ENCODE data around the gene HOXC9.

Gene HOXC9

GRCh38 chr12:53969588-53970259 lies 30.2 kb upstream of the HOXC9 start:
- no peak overlapping the region for H3K27ac ChIP-seq
- no peak overlapping the region for H3K4me3 ChIP-seq (ENCODE audit: low read depth, low read length)

GRCh38 chr12:53970451-53970850 lies 29.5 kb upstream of the HOXC9 start:
- no peak for TF ChIP-seq CTCF (IDR thresholded peaks at IDR 0.05; ENCODE audit: low read depth, low read length)
- Histone ChIP-seq H3K9me3 (ENCODE audit: severe bottlenecking) (no peaks in the 10 kb centered on the region), H3K27ac (no peak overlapping the region), H3K27me3 (ENCODE audit: insufficient read depth, low read depth, severe bottlenecking) (no peaks in the 10 kb centered on the region), H3K36me3 (no peaks in the 10 kb centered on the region), H3K4me3 (ENCODE audit: low read depth, low read length) (no peak overlapping the region)
- DNase-seq: no peak

More at GRCh38 chr12:53969588-53970259, 30.2 kb upstream of the HOXC9 start:
- H3K27me3 ChIP-seq (ENCODE audit: insufficient read depth, low read depth, severe bottlenecking): no peaks in the 10 kb centered on the region
- DNase-seq: no peak
- H3K9me3 ChIP-seq (ENCODE audit: severe bottlenecking): no peaks in the 10 kb centered on the region
- no peaks in the 10 kb centered on the region for H3K36me3 ChIP-seq
- no peak for TF ChIP-seq CTCF (IDR thresholded peaks at IDR 0.05; ENCODE audit: low read depth, low read length)

GRCh38 chr12:53971129-53971528 lies 28.8 kb upstream of the HOXC9 start:
- no peaks in the 10 kb centered on the region for H3K36me3 ChIP-seq
- H3K27me3 ChIP-seq (ENCODE audit: insufficient read depth, low read depth, severe bottlenecking): no peaks in the 10 kb centered on the region
- H3K9me3 ChIP-seq (ENCODE audit: severe bottlenecking): no peaks in the 10 kb centered on the region
- no peak for DNase-seq
- H3K4me3 ChIP-seq (ENCODE audit: low read depth, low read length): no peak overlapping the region
- H3K27ac ChIP-seq: no peak overlapping the region
- no peak for TF ChIP-seq CTCF (IDR thresholded peaks at IDR 0.05; ENCODE audit: low read depth, low read length)

GRCh38 chr12:53971686-53972085 lies 28.3 kb upstream of the HOXC9 start:
- TF ChIP-seq CTCF (IDR thresholded peaks at IDR 0.05; ENCODE audit: low read depth, low read length): no peak
- no peak for DNase-seq
- Histone ChIP-seq H3K4me3 (ENCODE audit: low read depth, low read length) (no peak overlapping the region), H3K27ac (no peak overlapping the region), H3K36me3 (no peaks in the 10 kb centered on the region), H3K9me3 (ENCODE audit: severe bottlenecking) (peaks cover 4% of the 10 kb centered on the region), H3K27me3 (ENCODE audit: insufficient read depth, low read depth, severe bottlenecking) (no peaks in the 10 kb centered on the region)

- Histone ChIP-seq H3K4me3 (ENCODE audit: low read depth, low read length) (no peak overlapping the region), H3K27me3 (ENCODE audit: insufficient read depth, low read depth, severe bottlenecking) (no peaks in the 10 kb centered on the region), H3K27ac (no peak overlapping the region)
Observed at GRCh38 chr12:53972152-53972702, 27.7 kb upstream of the HOXC9 start.

More at GRCh38 chr12:53972152-53972702, 27.7 kb upstream of the HOXC9 start:
- H3K36me3 ChIP-seq: no peaks in the 10 kb centered on the region
- DNase-seq: no peak
- TF ChIP-seq CTCF (IDR thresholded peaks at IDR 0.05; ENCODE audit: low read depth, low read length): no peak
- peaks cover 4% of the 10 kb centered on the region for H3K9me3 ChIP-seq (ENCODE audit: severe bottlenecking)
